PC-9 (cell line): ENCODE results near the gene PKLR.

Source experiments
- CTCF ChIP-seq: fragments of 200-600 bp; sonication (generic); conservative IDR thresholded peaks from 2 replicates; pipeline ENCODE4 v1.6.1; 2017; ENCODE audit warnings: mixed run types, antibody characterized with exemption, mild to moderate bottlenecking, moderate library complexity
- EZH2 ChIP-seq: fragments of 200-600 bp; sonication (generic); IDR thresholded peaks from 2 replicates; pipeline ENCODE4 v1.8.0; 2017; ENCODE audit warnings: antibody characterized with exemption, low read depth

- TF ChIP-seq CTCF (no peak), EZH2 (no peak)
These were observed 22.9 kb upstream of the PKLR start for GRCh38 chr1:155324037-155324716.
